Embryonic facial prominence (tissue), 1 donor: ENCODE measurements around the gene CD55.

ENCODE experiments used
- DNase-seq: peaks from one replicate; pipeline ENCODE4 v3.0.0-alpha.2; 2016; ENCODE audit errors: extremely low spot score

Gene CD55

GRCh38 chr1:207321079-207321789 lies at the start of gene CD55:
TSS of gene CD55 (plus strand) at chr1:207321678. CDS start at chr1:207321766, 88 bp downstream.
- DNase-seq = peak; percentile 85

DNA sequence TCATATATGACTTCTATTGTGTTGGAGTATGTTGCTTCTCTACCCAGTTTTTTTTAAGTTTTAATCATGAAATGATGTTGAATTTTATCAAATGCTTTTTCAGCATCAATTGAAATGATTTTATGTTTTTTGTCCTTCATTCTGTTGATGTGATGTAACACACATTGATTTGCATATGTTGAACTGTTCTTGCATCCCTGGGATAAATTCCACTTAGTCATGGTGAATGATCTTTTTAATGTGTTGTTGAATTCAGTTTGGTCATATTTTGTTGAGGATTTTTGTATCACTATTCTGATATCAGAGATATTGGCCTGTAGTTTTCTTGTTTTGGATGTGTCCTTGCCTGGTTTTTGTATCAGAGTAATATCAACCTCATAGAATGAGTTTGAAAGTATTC lies 46.6 kb upstream of the CD55 start:
- no peak for DNase-seq

DNA sequence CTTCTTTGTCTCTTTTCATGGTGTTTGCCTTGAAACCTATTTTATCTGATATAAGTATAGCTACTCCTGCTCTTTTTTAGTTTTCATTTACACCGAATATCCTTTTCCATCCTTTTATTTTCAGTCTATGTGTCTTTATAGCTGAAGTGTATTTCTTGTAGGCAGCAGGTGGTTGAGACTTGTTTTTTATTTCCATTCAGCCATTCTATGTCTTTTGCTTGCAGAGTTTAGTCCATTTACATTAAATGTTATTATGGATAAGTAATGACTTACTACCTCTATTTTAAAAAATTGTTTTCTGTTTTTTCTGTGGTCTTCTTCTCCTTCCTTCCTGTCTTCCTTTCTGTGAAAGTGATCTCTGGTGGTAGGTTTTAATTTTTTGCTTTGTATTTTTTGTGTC lies 45.0 kb upstream of the CD55 start:
- DNase-seq = no peak

DNA sequence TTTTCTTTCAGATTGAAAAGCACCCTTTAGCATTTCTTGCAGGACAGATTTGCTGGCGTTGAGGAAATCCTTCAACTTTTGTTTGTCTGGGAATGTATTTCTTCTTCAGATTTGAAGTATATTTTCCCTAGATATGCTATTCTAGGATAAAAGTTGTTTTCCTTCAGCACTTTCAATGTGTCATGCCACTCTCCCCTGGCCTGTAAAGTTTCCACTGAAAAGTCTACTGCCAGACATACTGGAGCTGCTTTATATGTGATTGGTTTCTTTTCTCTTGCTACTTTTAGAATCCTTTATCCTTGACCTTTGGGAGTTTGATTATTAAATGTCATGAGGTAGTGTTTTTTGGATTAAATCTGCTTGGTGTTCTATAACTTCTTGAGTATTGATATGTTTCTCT lies 44.2 kb upstream of the CD55 start:
- DNase-seq = no peak

- DNase-seq = no peak
Measured at GRCh38 chr1:207279652-207280051, 41.8 kb upstream of the CD55 start.

- no peak for DNase-seq
Measured at GRCh38 chr1:207280706-207281105, 40.8 kb upstream of the CD55 start.

GRCh38 chr1:207282058-207282457 lies 39.4 kb upstream of the CD55 start:
- DNase-seq = no peak

GRCh38 chr1:207282496-207283380 lies 38.7 kb upstream of the CD55 start:
- DNase-seq = no peak

GRCh38 chr1:207283421-207283820 lies 38.1 kb upstream of the CD55 start:
- DNase-seq = no peak

GRCh38 chr1:207284209-207284897 lies 37.1 kb upstream of the CD55 start:
- no peak for DNase-seq

GRCh38 chr1:207286786-207287468 lies 34.6 kb upstream of the CD55 start:
- DNase-seq = peak; percentile 18

DNA sequence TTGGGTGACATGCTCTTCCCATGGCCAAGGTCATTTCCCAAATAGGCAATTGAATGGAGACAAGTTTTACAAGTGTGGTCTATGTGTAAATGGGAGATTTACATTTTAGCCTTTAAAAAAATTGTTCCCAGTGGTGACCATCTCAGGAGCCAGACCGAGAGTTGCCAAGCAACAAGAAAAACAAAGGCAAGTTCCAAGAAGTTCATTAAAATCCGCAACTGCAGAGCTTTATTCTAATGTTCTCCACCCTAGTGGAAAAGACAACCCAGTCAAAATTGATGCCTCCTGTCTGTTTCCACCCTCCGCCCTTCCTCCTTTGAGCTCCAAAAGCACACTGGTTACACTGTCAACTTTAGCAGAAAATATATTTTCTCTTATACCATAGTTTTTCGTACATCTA lies 33.2 kb upstream of the CD55 start:
- no peak for DNase-seq

- no peak for DNase-seq
Measured at GRCh38 chr1:207289756-207290155, 31.7 kb upstream of the CD55 start.

DNA sequence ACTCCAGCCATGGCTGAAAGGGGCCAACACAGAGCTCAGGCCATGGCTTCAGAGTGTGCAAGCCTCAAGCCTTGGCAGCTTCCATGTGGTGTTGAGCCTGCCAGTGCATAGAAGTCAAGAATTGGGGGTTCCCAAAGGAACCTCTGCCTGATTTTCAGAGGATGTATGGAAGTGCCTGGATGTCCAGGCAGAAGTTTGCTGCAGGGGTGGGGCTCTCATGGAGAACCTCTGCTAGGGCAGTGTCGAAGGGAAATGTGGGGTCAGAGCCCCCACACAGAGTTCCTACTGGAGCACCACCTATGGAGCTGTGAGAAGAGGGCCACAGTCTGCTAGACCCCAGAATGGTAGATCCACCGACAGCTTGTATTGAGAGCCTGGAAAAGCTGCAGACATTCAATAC lies 29.8 kb upstream of the CD55 start:
- DNase-seq = no peak

DNA sequence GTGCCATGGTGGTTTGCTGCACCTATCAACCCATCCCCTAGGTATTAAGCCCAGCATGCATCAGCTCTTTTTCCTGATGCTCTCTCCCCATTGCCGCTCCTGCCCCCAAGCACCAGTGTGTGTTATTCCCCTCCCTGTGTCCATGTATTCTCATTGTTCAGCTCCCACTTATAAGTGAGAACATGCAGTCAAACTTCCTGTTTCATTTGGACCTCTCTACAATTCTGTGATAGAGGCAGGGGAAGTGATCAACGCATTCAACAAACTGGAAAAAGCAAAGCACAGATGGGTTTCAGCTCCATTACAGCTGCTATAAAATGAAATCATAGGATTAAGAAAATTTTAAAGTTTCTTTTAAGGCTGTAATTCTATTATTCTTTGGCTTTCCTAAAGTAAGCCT lies 23.3 kb upstream of the CD55 start:
- no peak for DNase-seq

DNA sequence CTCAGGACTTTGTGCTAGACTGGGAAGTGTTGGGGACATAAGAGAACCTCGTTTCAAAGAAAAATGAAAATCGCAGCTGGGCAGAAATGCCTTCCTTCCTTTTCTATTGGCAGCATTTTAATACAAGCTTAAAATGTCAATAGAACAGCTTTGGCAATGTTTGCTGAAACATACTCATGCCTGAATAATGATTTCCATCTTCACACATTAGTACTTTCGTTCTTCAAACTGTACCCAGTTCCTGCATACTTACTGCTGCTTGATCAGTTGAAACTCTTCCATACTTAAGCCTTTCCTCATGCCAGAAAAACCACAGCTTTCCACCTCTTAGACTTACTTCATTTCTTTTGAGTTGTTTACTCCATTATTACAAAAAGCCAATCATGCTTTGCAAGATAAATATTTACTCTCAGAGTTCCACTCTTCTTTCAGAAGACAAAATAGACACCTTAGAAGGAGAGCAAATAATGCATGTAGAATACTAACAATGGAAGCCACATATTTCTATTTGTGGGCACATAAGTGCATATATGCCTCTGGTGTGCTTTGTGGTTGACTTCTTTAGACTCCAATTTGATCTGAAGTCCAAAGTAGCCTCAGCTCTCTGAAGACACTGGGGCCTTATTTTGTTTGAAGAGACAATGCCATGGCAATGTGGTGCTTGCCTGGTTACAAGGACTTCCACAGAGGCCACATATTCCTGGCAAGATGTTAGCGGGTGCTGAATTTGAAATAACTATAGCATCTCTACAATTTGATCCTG lies 22.7 kb upstream of the CD55 start:
- no peak for DNase-seq

DNA sequence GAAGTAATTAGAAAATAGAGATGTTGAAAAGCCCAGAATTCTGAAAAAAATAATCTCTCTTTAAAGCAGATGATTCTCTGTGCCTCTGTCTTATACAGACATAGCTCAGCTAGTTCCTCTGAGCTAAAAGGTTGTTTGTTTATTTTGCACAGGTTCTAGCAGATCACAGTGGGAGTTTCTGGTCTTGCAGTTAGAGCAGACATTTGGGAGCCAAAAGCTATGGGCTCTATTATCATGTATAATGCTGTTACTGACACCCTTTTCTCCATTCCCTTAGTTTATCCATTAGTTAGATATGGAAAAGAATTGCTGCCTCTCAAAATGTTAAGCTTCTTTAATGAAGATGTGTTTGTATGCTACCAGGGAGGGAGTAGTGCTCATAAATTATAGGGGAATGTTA lies 20.5 kb upstream of the CD55 start:
- DNase-seq = no peak

- no peak for DNase-seq
Measured at GRCh38 chr1:207302618-207303393, 18.7 kb upstream of the CD55 start.

- DNase-seq = no peak
Measured at GRCh38 chr1:207304710-207305488, 16.6 kb upstream of the CD55 start.

- DNase-seq = no peak
Measured at GRCh38 chr1:207305489-207305873, 16.0 kb upstream of the CD55 start.
